SHP77 (cell line): Measurements from ENCODE around the gene SSBP2.

ENCODE experiments used
- DNase-seq, 2 experiments: peaks; one replicate each; lab custom pipeline; 2025; lab: John Stamatoyannopoulos, UW

The SSBP2 gene

DNA sequence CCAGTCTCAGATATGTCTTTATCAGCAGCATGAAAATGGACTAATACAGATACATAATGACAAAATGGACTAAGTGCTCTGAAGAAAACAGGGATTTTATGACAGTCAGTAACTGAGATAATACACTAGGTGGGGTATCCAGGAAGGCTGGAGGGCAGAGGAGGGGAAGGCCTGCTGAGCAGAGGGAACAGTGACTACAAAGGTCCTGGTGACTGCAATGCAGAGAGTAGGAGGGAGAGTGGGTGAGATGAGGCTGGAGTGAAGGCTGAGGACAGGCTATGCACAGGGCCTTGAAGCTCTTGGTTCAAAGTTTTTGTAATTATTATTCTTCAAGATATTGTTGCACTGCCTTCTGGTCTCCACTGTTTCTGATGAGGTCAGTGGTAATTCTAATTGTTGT is 361.9 kb downstream of the SSBP2 start:
- DNase-seq = no peak

DNA sequence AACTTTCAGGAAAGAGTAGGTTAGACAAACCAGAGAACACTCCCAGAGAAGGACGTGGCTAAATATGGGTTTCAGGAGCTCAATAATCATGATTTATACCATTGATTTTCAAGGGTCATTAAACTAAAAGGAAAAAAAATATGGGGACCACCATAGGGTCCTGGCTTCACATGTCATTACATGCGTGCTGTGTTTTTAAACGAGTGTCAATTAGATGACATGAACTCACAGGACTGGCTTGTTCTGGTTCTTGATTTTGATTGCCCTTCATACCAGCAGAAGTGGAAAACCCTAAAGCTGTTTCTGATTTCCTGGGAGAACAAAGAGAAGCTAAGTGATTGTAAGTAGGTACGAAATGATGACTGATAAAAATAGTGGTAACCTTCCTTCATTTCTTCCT is 362.7 kb downstream of the SSBP2 start:
- no peak for DNase-seq

DNA sequence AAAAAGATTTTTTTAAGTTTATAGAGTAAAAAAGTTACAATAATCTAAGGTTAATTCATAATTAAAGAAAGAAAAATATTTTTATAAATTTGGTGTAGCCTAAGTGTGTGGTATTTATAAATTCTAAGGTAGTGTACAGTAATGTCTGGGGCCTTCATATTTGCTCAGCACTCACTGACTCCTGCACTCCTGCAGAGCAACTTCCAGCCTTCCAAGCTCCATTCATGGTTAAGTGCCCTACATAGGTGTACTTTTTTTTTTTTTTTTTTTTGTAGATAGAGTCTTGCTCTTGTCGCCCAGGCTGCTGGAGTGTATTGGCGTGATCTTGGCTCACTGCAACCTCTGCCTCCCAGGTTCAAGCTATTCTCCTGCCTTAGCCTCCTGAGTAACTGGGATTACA is 367.0 kb downstream of the SSBP2 start:
- no peak for DNase-seq

DNA sequence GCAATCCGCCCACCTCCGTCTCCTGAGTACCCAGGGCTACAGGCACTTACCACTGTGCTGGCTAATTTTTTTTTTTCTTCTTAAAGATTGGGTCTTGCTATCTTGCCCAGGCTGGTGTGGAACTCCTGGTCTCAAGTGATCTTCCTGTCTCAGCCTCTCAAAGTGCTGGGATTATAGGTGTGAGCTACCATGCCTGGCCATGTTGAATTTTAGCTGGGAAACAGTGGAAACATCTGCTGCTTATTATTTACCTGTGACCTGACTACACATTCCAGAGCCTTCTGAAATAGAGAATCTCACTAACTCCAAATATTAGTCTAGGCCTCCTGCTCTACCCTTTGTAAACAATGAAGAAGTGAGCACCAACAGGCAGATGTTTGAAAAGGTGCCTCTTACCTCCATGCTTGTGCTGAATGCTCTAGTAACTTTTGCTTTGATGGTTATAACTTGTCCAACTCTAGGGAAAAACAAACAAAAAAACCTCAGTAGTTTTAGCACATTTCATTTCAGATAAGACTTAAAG is 379.5 kb downstream of the SSBP2 start:
- DNase-seq = no peak

DNA sequence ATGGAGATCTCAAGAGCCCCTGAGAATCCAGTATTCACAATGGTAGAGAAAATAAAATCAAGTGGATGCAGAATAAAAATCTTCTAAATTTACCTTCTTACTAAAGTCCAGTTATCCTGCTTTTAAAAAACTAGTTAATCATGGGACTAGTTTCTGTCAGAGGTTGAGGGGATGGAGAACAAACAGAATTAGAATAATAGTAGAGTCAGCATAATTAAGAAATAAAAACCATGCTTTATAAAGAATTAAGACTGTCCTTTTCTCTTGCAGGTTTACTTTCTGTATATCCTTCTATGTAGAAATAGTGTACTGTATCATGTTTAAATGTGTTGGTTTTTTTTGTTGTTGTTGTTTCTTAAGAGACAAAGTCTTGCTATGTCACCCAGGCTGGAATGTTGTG is 380.0 kb downstream of the SSBP2 start:
- DNase-seq = no peak

DNA sequence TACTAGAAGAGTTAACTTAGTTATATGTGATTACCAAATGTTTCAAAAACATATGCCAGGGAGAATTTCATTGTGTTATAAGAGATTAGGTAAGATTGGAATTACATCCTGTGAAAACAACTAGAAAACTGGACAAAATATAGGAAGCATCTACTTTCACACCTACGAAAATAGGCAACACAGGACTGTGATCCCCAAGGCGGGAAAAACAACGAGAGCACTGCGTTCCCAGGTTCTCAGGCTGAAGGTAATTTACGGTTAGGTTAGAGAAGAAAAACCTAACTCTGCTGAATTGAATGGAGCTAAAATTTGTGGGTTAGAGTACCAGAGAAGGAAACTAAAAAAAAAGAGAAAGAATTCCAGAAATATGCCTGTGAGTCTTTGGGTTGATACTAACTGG is 385.4 kb downstream of the SSBP2 start:
- DNase-seq = no peak

DNA sequence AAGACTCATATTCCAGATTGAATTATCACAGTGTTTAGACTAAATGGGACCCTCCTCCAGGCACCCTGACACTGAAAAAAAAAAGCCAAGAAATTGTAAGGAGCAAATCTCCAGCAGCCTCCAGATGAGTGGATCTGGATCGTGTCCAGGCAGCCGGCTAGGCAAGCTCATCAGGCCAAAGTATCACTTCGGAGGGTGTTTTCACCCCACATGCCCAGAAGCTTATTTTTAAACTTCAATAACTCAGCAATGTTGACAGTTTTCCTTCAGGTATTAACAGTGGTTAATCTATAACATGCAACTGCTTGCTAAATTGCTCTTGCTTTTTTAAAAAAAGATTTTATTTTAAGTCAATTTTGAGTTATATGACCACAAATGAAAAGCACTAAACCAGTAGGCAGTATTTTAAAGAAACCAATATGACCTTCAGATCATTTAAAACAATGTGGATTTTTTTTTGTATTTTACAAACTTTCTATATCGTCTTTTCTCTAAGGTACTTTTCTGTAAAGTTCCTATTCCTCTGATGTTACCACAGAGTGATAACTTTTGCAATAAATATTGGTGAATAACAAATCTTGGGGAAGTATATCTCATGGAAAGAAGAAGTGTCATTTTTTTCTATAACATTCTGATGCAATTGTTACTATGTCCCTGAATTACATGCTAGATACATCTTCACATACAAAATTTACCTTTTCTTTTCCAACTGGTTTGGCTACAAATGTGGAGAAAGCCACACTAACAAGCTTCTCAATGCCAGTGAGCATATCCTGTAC is 387.6 kb downstream of the SSBP2 start:
- DNase-seq = no peak
